Activated CD4-positive, alpha-beta memory T cell treated with anti-CD3 and anti-CD28 coated beads, Interleukin-2, amount 10 ng/mL, durations not matched to agents 7 days and 5 days (primary cell): Measurements from ENCODE around the gene SERTAD4. TPM values are rescaled to one million over a fixed set of nuclear protein-coding genes. Genes with fewer than 3 reads are reported as not detected.

Experiments
- CTCF ChIA-PET: fragments of 350-600 bp; sonication (Branson Sonifier 250); formaldehyde crosslinking; loops from one replicate; lab custom pipeline; 2021; ENCODE audit warnings: antibody characterized with exemption, inconsistent platforms; lab: Charles Lee
- POLR2A ChIA-PET: fragments of 350-600 bp; sonication (Branson Sonifier 250); formaldehyde crosslinking; loops from one replicate; lab custom pipeline; 2021; ENCODE audit warnings: antibody characterized with exemption; lab: Charles Lee
- DNase-seq: peaks from one replicate; pipeline ENCODE4 v3.0.0-alpha.2; 2020
- H3K27ac Mint-ChIP-seq: one replicate; pipeline ENCODE4 v1.8.0; 2021; ENCODE audit warnings: mild to moderate bottlenecking, mixed read lengths
- H3K27me3 Mint-ChIP-seq: one replicate; pipeline ENCODE4 v1.8.0; 2021; ENCODE audit warnings: mixed read lengths
- H3K36me3 Mint-ChIP-seq: one replicate; pipeline ENCODE4 v1.8.0; 2021; ENCODE audit warnings: low read depth, mixed read lengths
- H3K4me1 Mint-ChIP-seq: one replicate; pipeline ENCODE4 v1.8.0; 2021; ENCODE audit warnings: mixed read lengths
- H3K4me3 Mint-ChIP-seq: one replicate; pipeline ENCODE4 v1.8.0; 2021; ENCODE audit warnings: mild to moderate bottlenecking, mixed read lengths
- H3K9me3 Mint-ChIP-seq: one replicate; pipeline ENCODE4 v1.8.0; 2021; ENCODE audit warnings: mixed read lengths
- total RNA-seq, 2 experiments: library from RNA; stranded (reverse); gene quantifications; one replicate each; pipeline ENCODE4 v1.2.3, GENCODE V29; 2021

Gene SERTAD4
- total RNA-seq, 2 experiments from 2014 or later: not detected

DNA sequence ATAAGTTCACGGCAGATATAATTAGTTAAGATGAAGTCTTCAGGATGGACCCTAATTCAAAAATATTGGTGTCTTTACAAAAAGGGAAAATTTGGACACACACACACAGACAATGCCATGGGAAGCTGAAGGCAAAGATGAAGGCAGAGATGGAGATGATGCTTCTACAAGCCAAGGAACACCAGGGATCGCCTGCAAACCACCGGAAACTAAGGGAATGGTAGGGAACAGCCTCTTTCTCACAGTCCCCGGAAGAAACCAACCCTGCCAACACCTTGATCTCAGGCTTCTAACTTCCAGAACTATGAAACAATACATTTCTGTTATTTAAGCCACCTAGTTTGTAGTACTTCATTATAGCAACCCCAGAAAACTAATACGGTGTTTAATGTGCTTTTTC is 15.1 kb upstream of the SERTAD4 start:
- peaks cover 17% of the 10 kb centered on the region for H3K27me3 Mint-ChIP-seq

DNA sequence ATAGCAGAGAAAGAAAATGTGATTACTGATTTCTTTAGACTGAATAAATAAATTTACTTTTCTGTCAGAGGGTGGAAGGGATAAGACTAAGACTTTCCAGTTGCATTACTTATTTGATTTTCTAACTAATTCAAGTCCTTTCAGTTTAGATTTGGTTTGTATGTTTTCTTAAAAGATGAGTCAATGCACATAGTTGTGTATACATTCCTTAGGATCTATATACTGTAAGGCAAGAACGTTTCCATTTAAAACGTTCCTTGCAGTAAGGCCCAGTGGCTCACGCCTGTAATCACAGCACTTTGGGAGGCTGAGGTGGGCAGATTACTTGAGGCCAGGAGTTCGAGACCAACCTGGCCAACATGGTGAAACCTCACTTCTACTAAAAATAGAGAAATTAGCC is 14.5 kb upstream of the SERTAD4 start:
- H3K27me3 Mint-ChIP-seq: peaks cover 18% of the 10 kb centered on the region
- POLR2A ChIA-PET: no interaction called here
- CTCF ChIA-PET: no interaction called here
- no peaks in the 10 kb centered on the region for H3K36me3 Mint-ChIP-seq
- no peak overlapping the region for H3K4me3 Mint-ChIP-seq
- no peak overlapping the region for H3K27ac Mint-ChIP-seq
- DNase-seq: no peak
- no peaks in the 10 kb centered on the region for H3K4me1 Mint-ChIP-seq
- no peaks in the 10 kb centered on the region for H3K9me3 Mint-ChIP-seq

More for the DNA sequence above, 15.1 kb upstream of the SERTAD4 start:
- H3K36me3 Mint-ChIP-seq: no peaks in the 10 kb centered on the region
- ChIA-PET CTCF (no interaction called here), POLR2A (no interaction called here)
- H3K9me3 Mint-ChIP-seq: no peaks in the 10 kb centered on the region
- H3K4me1 Mint-ChIP-seq: no peaks in the 10 kb centered on the region
- no peak for DNase-seq
- no peak overlapping the region for H3K4me3 Mint-ChIP-seq
- H3K27ac Mint-ChIP-seq: no peak overlapping the region

DNA sequence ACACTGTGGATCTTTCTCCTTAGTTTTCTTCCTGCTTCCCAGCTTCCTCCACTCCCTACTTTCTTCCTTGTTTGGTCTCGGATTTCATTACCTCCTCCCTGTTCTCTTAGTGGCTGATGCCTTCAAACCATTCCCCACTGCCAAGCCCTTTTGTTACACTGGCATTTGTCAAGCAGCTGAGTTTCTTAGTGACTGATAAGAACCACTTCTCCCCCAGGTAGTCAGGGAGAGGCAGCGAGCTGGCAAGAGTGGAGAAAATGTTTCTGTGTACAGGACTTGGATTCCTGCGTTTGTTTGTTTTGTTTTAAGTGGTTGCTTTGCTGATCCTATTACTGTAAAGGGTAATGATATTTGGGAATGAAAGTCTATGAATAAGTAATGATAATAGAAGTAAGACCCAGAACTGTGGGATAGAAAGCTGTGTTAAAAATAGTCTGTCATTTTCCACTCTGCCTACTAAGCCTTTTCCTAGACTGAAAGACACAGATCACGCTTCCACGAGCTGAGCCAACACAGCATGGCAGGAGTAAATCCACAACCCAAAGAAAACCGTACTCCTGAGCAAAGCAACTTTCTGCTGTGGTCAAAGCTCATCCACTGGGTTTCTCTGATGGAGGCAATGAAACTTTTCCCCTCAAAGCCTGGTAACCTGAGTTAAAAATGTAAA is 10.1 kb upstream of the SERTAD4 start:
- no peak for DNase-seq
- H3K36me3 Mint-ChIP-seq: no peaks in the 10 kb centered on the region
- ChIA-PET CTCF (interaction anchor here (0.6 kb wide), 1 partner anchor 166 kb away, joined by 3 read pairs; no protein-coding TSS in a partner anchor), POLR2A (no interaction called here)
- no peak overlapping the region for H3K4me3 Mint-ChIP-seq
- H3K4me1 Mint-ChIP-seq: no peaks in the 10 kb centered on the region
- no peaks in the 10 kb centered on the region for H3K9me3 Mint-ChIP-seq
- peaks cover 27% of the 10 kb centered on the region for H3K27me3 Mint-ChIP-seq
- no peak overlapping the region for H3K27ac Mint-ChIP-seq

DNA sequence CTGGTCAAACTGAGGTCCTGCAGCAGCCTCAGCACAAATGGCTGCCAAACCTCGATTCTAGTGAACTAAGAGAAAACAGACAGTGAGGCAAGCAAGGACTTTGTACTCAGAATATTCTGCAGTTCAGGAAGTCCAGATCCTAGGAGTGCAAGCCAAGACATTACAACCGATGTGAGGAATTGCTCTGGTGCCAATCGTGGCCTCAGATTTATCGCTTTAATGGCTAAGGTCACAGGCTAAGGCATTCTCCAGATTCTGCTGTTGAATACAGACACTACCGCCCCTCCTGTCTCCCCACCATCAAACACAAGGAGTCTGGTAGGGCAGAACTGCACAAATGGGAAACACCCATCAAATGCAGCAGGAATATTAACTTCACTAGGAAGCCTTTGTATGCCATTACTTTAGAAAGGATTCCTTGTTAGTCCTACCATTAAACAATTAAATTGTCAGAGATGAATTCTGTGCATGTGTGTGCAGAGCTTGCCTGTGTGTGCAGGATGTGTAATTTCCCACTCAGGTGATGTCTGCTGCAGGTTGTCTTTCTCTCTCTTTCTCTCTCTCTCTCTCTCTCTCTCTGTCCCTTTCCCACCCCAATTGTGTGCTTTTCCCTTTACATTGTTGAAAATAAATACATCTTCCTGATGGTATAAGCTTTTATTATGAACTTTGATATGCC is 9.2 kb upstream of the SERTAD4 start:
- Mint-ChIP-seq H3K9me3 (no peaks in the 10 kb centered on the region), H3K36me3 (no peaks in the 10 kb centered on the region), H3K27ac (no peak overlapping the region), H3K4me1 (no peaks in the 10 kb centered on the region), H3K4me3 (no peak overlapping the region), H3K27me3 (peaks cover 26% of the 10 kb centered on the region)
- CTCF ChIA-PET: interaction anchor here (0.6 kb wide), 1 partner anchor 167 kb away, joined by 3 read pairs; no protein-coding TSS in a partner anchor
- no peak for DNase-seq
- POLR2A ChIA-PET: no interaction called here

DNA sequence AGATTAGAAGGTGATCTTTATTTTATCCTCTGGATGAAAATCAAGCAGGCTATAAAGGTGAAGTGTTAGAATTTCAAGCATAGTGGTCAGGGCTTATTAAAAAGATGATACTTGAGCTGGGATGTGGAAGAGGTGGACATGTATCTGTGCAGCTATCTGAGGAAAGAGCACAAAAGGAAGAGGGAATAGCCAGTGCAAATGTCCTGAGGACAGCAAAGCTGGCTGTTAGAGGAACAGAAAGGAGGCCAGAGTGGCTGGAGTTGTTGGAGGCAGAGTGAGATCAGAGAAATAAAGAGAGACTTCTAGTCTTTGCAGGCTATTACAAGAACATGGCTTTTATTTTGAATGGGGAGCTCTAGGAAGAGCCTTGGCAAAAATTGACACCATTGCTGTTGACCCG is 4.4 kb upstream of the SERTAD4 start:
- H3K4me3 Mint-ChIP-seq: no peak overlapping the region
- no peak for DNase-seq
- no peak overlapping the region for H3K27ac Mint-ChIP-seq
- H3K9me3 Mint-ChIP-seq: no peaks in the 10 kb centered on the region
- H3K36me3 Mint-ChIP-seq: no peaks in the 10 kb centered on the region
- ChIA-PET POLR2A (no interaction called here), CTCF (no interaction called here)
- H3K4me1 Mint-ChIP-seq: peaks cover 2% of the 10 kb centered on the region
- H3K27me3 Mint-ChIP-seq: peaks cover 31% of the 10 kb centered on the region

DNA sequence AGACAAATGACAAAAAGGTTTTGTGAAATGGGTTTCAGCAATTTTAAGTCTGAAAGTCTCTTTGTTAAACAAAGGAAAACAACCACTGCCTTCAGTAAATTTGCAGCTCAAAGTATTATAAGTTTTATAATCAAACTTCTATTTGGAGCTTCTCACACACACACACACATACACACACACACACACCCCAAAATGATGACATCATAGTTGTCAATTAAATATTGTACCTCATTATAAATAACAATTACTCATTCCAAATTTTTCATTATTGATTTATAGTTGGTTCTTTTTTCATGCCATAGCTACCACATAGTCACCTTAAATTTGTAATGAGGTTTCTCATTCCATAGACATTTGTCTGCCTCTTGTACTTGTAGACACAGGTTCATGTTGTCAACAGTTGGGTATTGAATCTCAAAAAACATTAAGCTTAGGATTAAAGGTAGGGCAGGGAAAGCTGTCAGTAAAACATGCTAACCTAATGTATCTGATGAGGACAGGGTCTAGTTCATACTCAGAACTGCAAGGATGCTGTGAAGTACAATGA is 2.4 kb upstream of the SERTAD4 start:
- POLR2A ChIA-PET: no interaction called here
- CTCF ChIA-PET: no interaction called here

DNA sequence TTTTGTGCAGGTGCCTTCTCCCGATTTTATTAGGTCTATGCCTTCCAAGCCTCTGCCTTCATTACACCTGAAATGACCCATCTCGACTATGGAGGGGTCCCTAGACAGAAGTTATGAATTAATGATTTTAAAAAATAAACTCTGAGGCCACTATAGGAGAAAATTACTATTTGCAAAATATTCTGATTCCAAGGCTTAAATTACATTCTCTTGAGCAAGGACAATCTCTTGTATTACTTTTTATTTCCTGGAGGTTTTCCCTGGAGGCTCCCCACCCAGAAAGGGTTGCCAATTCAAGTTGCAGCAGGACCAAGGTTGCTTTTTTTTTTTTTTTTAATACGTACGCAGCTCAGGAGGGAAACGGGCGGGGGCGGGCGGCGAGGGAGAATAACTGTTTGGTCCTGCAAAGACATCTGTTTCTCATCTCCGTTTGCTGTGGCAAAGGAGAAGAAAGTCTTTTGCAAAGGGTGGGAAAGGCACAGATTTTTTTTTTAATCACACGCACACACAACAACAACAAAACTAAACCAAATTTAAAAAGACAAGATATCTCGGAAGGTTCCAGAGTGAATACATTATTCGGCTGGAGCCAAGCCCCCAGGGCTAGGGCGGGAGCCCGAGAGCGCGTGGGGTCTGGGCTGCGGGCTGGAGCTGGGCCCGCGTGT is 618 bp upstream of the SERTAD4 start:
- ChIA-PET CTCF (no interaction called here), POLR2A (no interaction called here)
- Mint-ChIP-seq H3K9me3 (no peaks in the 10 kb centered on the region), H3K4me1 (peaks cover 10% of the 10 kb centered on the region), H3K27me3 (peaks cover 48% of the 10 kb centered on the region), H3K36me3 (no peaks in the 10 kb centered on the region), H3K4me3 (peak overlapping the region; percentile 35), H3K27ac (no peak overlapping the region)
- DNase-seq: no peak

More for the DNA sequence above, 2.4 kb upstream of the SERTAD4 start:
- Mint-ChIP-seq H3K36me3 (no peaks in the 10 kb centered on the region), H3K27ac (no peak overlapping the region), H3K9me3 (no peaks in the 10 kb centered on the region), H3K27me3 (peaks cover 37% of the 10 kb centered on the region), H3K4me1 (peaks cover 10% of the 10 kb centered on the region), H3K4me3 (no peak overlapping the region)
- DNase-seq: no peak

DNA sequence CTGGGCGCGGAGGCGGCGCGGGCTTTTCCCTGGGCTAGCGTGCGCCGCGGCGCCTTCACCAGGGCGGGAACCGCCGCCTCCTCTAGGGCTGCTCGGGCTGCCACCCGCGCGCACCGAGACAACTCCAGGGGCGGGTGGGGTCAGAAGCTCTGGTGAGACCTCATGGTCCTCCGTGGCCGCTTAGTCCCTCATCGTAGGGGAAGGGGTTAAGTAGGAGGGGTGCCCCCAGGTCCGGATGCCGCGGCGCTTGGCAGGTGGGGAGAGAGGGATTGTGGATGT is 559 bp downstream of the SERTAD4 start:
- no peaks in the 10 kb centered on the region for H3K36me3 Mint-ChIP-seq
- peaks cover 10% of the 10 kb centered on the region for H3K4me1 Mint-ChIP-seq
- H3K4me3 Mint-ChIP-seq: no peak overlapping the region
- CTCF ChIA-PET: no interaction called here
- POLR2A ChIA-PET: no interaction called here
- H3K27me3 Mint-ChIP-seq: peaks cover 57% of the 10 kb centered on the region
- no peak overlapping the region for H3K27ac Mint-ChIP-seq
- DNase-seq: no peak
- H3K9me3 Mint-ChIP-seq: no peaks in the 10 kb centered on the region

DNA sequence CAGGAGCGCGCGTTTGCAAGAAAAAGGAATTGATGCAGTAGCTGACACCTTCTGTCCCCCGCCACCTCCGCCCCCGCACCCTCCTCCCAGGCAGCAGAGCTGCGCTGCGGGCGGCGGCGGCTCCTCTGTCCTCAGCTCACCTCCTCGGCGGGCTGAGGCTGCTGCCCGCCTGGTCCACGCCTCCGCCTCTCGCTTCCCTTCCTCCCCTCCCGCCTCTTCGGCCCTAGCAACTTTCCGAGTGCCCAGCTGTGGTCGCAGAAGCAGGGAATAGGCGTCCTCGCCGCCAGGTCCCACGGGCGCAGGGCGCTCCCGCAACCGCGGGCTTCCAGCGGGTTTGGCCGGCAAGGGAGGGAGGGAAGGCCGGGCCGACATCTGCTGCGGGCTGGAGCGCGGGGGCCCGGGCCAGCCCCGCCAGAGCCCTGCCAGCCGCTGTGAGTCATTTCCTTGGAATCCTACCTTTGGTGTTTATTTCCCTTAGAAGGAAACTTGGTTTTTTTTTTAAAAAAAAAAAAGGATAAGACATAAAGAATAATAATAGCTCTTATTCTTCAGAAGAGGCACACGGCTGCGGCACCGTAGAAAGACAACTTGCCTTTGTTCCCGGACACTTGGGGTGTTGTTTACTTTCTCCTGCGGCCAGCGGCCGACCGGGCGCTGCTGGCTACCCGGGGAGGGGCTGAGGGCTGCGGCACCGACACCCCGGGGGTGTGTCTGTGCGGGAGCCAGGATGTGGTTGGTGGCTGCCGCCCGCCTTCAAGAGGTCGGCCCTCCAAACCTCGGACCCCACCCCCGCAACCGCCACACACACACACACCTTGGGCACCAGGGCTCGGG is 1.1 kb downstream of the SERTAD4 start:
- Mint-ChIP-seq H3K27ac (no peak overlapping the region), H3K27me3 (peaks cover 60% of the 10 kb centered on the region), H3K9me3 (no peaks in the 10 kb centered on the region), H3K36me3 (no peaks in the 10 kb centered on the region), H3K4me1 (peaks cover 10% of the 10 kb centered on the region), H3K4me3 (no peak overlapping the region)
- ChIA-PET POLR2A (no interaction called here), CTCF (no interaction called here)
- DNase-seq: peak; percentile 29

DNA sequence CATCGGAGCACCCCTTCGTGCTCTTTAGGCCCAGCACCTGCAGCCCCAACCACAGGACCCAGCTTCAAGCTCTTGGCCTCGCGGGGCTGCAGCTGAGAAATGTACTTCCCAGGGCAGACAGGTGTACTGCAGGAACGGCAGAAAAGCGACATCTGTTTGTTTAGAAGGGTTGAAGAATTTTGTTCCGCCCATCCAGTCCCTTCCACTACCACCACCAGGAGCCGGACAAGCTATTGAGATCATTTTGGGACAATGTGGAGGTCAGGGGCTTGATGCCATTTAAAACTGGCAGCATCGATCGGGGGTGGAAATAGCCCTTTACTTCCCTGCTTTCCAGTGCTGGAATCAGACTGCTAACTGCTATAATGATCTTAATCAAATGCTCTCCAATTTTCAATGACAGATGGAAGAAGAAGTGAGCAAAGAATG is 1.7 kb downstream of the SERTAD4 start:
- H3K4me1 Mint-ChIP-seq: peaks cover 10% of the 10 kb centered on the region
- CTCF ChIA-PET: interaction anchor here (0.7 kb wide), 1 partner anchor 30 kb away, joined by 3 read pairs; no protein-coding TSS in a partner anchor
- POLR2A ChIA-PET: no interaction called here
- no peak for DNase-seq
- H3K36me3 Mint-ChIP-seq: no peaks in the 10 kb centered on the region
- peaks cover 63% of the 10 kb centered on the region for H3K27me3 Mint-ChIP-seq
- no peak overlapping the region for H3K27ac Mint-ChIP-seq
- peak overlapping the region; percentile 15 for H3K4me3 Mint-ChIP-seq
- H3K9me3 Mint-ChIP-seq: no peaks in the 10 kb centered on the region

DNA sequence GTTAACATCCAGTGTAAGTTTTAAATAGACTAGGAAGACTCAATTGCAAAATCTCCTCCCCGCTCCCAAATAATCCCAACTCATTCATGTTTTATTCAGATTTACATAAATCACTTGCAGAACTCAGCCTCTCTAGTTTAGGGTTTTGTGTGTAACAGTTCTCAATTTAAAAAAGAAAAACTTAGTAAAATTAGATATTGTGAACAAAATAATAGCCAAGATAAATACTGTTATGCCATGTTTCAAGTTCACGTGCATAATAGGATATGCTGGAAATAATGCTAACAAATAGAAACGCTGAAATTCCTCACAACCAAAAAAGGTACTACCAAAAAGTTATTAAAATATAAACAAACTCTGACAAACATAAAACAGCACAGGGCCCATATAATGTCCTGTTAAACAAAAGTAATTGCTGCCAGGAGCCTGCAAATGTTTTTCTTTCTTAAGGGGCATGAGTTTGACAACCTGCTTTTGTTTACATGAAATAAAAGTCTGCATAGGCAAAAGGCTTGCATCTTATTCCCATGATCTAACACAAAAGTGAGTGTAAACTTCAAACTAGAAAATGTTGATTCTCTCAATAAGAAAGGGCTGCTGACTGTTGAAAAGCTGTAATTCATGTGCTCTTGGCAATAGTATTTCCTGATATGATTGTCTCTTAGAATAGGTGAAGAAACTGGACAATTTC is 2.9 kb downstream of the SERTAD4 start:
- CTCF ChIA-PET: interaction anchor here (0.7 kb wide), 1 partner anchor 31 kb away, joined by 3 read pairs; no protein-coding TSS in a partner anchor
- POLR2A ChIA-PET: no interaction called here
- Mint-ChIP-seq H3K4me3 (no peak overlapping the region), H3K4me1 (peaks cover 10% of the 10 kb centered on the region), H3K27ac (no peak overlapping the region), H3K36me3 (no peaks in the 10 kb centered on the region), H3K27me3 (peaks cover 64% of the 10 kb centered on the region), H3K9me3 (no peaks in the 10 kb centered on the region)
- DNase-seq: no peak

DNA sequence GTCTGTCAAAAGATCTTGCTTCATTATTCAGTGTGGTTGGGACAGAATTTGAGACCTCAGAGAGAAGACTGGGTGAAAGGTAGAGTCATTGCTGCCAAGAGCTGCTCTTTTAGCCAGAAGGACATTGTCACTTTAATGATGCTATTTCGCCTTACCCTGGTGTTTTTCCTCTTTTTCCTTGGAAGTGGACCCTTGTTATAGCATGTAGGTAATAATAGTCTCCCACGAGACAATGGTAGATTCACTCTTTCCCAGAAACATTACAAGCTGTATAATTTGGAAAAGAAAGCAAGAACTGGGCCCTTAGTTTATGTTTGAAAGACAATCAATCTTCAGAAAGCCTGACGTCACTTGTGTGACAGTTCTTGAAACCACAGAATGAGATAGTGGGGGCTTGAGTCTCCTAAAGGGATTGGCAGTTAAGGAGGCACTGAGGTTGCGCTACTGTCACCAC is 3.8 kb downstream of the SERTAD4 start:
- H3K36me3 Mint-ChIP-seq: no peaks in the 10 kb centered on the region
- H3K4me1 Mint-ChIP-seq: peaks cover 10% of the 10 kb centered on the region
- no peak for DNase-seq
- no peak overlapping the region for H3K4me3 Mint-ChIP-seq
- H3K27me3 Mint-ChIP-seq: peaks cover 66% of the 10 kb centered on the region
- ChIA-PET CTCF (no interaction called here), POLR2A (no interaction called here)
- no peaks in the 10 kb centered on the region for H3K9me3 Mint-ChIP-seq
- no peak overlapping the region for H3K27ac Mint-ChIP-seq
